Mesothelial cell of epicardium (in vitro differentiated cells): Measurements from ENCODE around the gene LRRC10B. TPM values are rescaled to one million over a fixed set of nuclear protein-coding genes. Genes with fewer than 3 reads are reported as not detected.

Source experiments
- DNase-seq, 2 experiments: peaks; one replicate each; pipeline ENCODE4 v3.0.0; 2021; ENCODE audit warnings: low spot score in 2 of 2; ENCODE audit not compliant: unreplicated experiment in 2 of 2
- H3K27ac Mint-ChIP-seq: 2 replicates; pipeline ENCODE4 v1.8.0; 2021; ENCODE audit warnings: mixed read lengths
- H3K27me3 Mint-ChIP-seq: 2 replicates; pipeline ENCODE4 v1.8.0; 2021; ENCODE audit warnings: low read depth, mixed read lengths
- H3K36me3 Mint-ChIP-seq: 2 replicates; pipeline ENCODE4 v1.8.0; 2021; ENCODE audit warnings: mixed read lengths
- H3K4me1 Mint-ChIP-seq: 2 replicates; pipeline ENCODE4 v1.8.0; 2021; ENCODE audit warnings: mixed read lengths
- H3K4me3 Mint-ChIP-seq: 2 replicates; pipeline ENCODE4 v1.8.0; 2021; ENCODE audit warnings: mild to moderate bottlenecking, moderate library complexity, mixed read lengths
- H3K9me3 Mint-ChIP-seq: 2 replicates; pipeline ENCODE4 v1.8.0; 2021; ENCODE audit warnings: mixed read lengths
- CTCF ChIP-seq: fragments of 200-600 bp; sonication (generic); IDR thresholded peaks from one replicate; pipeline ENCODE4 v1.5.0; 2021; ENCODE audit warnings: antibody characterized with exemption; ENCODE audit not compliant: unreplicated experiment
- total RNA-seq: library from RNA; stranded (reverse); gene quantifications from 3 replicates; pipeline ENCODE4 v1.2.1, GENCODE V29; 2021

Gene LRRC10B
- total RNA-seq, 1 donor from 2014 or later: 0.16 TPM

- Mint-ChIP-seq H3K27ac (peak overlapping the region; percentile 44), H3K4me1 (peaks cover 32% of the 10 kb centered on the region), H3K9me3 (no peaks in the 10 kb centered on the region), H3K4me3 (no peak overlapping the region), H3K27me3 (no peaks in the 10 kb centered on the region), H3K36me3 (peaks cover 3% of the 10 kb centered on the region)
- DNase-seq: no peak
- TF ChIP-seq CTCF: no peak
These were observed 21.1 kb upstream of the LRRC10B start for GRCh38 chr11:61487342-61488025.

GRCh38 chr11:61488651-61489291 lies 19.8 kb upstream of the LRRC10B start:
- no peaks in the 10 kb centered on the region for H3K9me3 Mint-ChIP-seq
- H3K4me1 Mint-ChIP-seq: peaks cover 32% of the 10 kb centered on the region
- no peaks in the 10 kb centered on the region for H3K27me3 Mint-ChIP-seq
- H3K4me3 Mint-ChIP-seq: peak overlapping the region; percentile 20
- DNase-seq: no peak
- H3K36me3 Mint-ChIP-seq: peaks cover 3% of the 10 kb centered on the region
- no peak for TF ChIP-seq CTCF
- H3K27ac Mint-ChIP-seq: peak overlapping the region; percentile 2

GRCh38 chr11:61489833-61490721 lies 18.5 kb upstream of the LRRC10B start:
- H3K4me3 Mint-ChIP-seq: no peak overlapping the region
- TF ChIP-seq CTCF: no peak
- peaks cover 3% of the 10 kb centered on the region for H3K36me3 Mint-ChIP-seq
- H3K27me3 Mint-ChIP-seq: no peaks in the 10 kb centered on the region
- peaks cover 32% of the 10 kb centered on the region for H3K4me1 Mint-ChIP-seq
- DNase-seq: peak in 1 of 2 experiments; percentile 49
- peak overlapping the region; percentile 67 for H3K27ac Mint-ChIP-seq
- H3K9me3 Mint-ChIP-seq: no peaks in the 10 kb centered on the region

GRCh38 chr11:61491736-61492395 lies 16.7 kb upstream of the LRRC10B start:
- Mint-ChIP-seq H3K4me1 (peaks cover 26% of the 10 kb centered on the region), H3K4me3 (no peak overlapping the region), H3K27me3 (no peaks in the 10 kb centered on the region), H3K27ac (no peak overlapping the region), H3K36me3 (peaks cover 3% of the 10 kb centered on the region), H3K9me3 (no peaks in the 10 kb centered on the region)
- no peak for DNase-seq
- no peak for TF ChIP-seq CTCF

- no peak overlapping the region for H3K4me3 Mint-ChIP-seq
- peaks cover 10% of the 10 kb centered on the region for H3K4me1 Mint-ChIP-seq
- H3K36me3 Mint-ChIP-seq: no peaks in the 10 kb centered on the region
- H3K9me3 Mint-ChIP-seq: no peaks in the 10 kb centered on the region
- DNase-seq: no peak
- TF ChIP-seq CTCF: no peak
- no peak overlapping the region for H3K27ac Mint-ChIP-seq
- H3K27me3 Mint-ChIP-seq: no peaks in the 10 kb centered on the region
These were observed 14.1 kb upstream of the LRRC10B start for GRCh38 chr11:61494381-61494961.
